Fibroblast of pulmonary artery (primary cell): ENCODE results near the gene CTNNA3.
"Not testable (repeated sequence)": the region's sequence is repeated elsewhere in the genome, so short reads cannot be mapped to it uniquely, and the experiment has no call there.

ENCODE experiments used
- DNase-seq: peaks from one replicate; pipeline ENCODE4 v3.0.0-alpha.2; 2010; ENCODE audit warnings: low read depth
- H3K4me3 ChIP-seq: replicated peaks from 2 replicates; pipeline ENCODE4 v1.5.1; 2011; ENCODE audit warnings: low read depth, mild to moderate bottlenecking, control low read depth, low read length, moderate library complexity
- CTCF ChIP-seq: IDR thresholded peaks from 2 replicates; pipeline ENCODE4 v1.5.1; 2011; ENCODE audit warnings: mild to moderate bottlenecking, control low read depth, low read length, inconsistent platforms; ENCODE audit errors: missing control alignments

The CTNNA3 gene

DNA sequence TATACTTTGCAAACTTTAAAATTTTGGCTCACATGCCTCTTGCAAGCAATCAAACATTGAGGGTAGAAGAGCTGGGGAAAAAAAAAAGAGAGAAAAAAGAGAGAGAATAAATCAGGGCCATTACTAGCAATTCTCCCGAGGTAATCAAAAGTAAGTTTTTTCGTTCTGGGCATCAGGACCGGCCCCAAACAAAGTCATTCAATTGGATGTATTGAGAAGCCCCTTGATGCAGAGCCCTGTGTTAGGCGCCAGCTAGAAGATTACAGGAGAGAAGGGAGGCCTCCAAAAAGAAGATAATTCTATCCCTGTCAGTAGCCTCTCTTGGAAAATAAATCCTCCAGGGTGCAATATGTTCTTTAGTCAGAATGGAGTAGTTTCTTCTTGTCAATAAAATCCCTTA, 2.2 kb upstream of the CTNNA3 start:
- no peak overlapping the region for H3K4me3 ChIP-seq
- no peak for DNase-seq
- TF ChIP-seq CTCF, result no peak

DNA sequence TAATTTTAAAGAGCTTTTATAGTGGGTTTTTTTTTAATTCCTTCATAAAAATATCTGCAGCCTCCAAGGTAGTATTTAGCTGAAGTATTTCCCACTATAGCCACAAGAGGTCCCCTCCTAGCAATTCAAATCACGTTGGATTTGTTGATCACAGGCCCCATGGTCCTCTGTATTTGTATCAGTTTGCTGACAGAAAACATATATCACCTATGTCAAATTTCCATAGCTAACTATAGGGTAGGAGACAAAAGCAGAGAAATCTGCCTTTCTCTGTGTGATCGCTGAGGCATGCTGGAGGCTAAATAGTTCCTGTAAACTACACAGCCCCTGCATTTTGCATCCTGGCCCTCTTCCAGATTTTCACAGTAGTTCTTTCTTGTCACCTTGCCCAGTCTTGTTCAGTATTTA, 1.7 kb upstream of the CTNNA3 start:
- peak; percentile 74 for DNase-seq
- H3K4me3 ChIP-seq, result no peak overlapping the region
- TF ChIP-seq CTCF, result peak; percentile 74

DNA sequence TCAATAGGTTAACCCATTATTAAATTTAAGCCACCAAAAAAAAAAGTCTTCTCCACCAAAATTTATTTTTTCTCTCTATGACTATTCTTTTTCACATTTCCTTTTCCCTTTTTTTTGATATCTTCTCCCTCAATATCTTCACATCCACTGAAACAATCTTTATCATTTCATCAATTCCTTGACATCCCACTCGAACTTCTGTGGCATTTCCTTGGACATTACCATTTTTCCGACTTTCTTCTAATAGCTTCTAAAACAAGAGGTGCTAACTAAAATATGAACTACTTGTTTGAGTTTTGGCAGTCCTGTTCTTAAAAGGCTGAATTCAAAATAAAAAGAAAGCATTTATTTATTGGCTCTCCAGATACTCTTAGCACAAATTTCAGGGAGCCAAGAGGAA, 684 bp upstream of the CTNNA3 start:
- TF ChIP-seq CTCF, result no peak
- H3K4me3 ChIP-seq, result no peak overlapping the region

GRCh38 chr10:67695555-67695954, 440 bp downstream of the CTNNA3 start:
- no peak for DNase-seq
- no peak for TF ChIP-seq CTCF
- no peak overlapping the region for H3K4me3 ChIP-seq

More for the DNA sequence above, 684 bp upstream of the CTNNA3 start:
- no peak for DNase-seq

GRCh38 chr10:67691861-67692260, 4.1 kb downstream of the CTNNA3 start:
- DNase-seq, H3K4me3 ChIP-seq: not testable (repeated sequence)

GRCh38 chr10:67690540-67690939, 5.5 kb downstream of the CTNNA3 start:
- DNase-seq, H3K4me3 ChIP-seq: not testable (repeated sequence)

DNA sequence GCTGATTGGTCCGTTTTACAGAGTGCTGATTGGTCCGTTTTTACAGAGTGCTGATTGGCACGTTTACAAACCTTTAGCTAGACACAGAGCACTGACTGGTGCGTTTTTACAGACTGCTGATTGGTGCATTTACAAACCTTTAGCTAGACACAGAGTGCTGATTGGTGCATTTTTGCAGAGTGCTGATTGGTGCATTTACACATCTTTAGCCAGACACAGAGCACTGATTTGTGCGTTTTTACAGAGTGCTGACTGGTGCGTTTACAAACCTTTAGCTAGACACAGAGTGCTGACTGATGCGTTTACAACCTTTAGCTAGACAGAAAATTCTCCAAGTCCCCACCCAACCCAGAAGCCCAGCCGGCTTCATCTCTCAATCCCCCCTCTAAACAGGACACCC, 11.9 kb downstream of the CTNNA3 start:
- DNase-seq, H3K4me3 ChIP-seq: not testable (repeated sequence)

DNA sequence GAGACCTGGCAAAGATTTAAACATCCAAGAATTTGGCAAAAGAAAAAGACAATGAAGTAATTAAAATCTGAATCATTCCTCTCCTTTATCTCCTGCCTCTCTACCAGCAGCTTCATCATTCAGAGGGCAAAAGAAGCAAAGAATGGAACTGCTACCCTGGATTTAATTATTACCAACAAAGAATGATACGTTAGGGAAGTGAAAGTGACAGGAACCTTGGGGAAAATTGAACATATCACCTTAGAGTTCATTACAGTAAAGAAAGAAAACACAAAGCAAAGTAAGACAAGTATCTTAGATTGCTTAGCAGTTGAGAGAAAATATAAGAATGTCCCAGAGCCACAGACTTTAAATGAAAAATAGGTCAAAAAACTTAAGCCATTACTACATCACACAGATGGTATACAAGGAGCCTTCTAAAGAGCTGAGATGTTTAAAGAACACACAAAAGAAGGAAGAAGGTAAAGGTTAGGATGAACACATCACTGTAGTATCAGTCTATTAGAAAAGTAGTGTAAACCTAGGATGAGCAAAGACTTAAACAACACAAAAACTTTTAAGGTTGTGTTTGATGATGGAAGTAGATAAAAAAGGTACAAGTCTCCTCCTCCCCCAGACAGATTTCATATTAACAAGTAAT, 17.5 kb downstream of the CTNNA3 start:
- no peak overlapping the region for H3K4me3 ChIP-seq
- TF ChIP-seq CTCF, result no peak
- no peak for DNase-seq
